C4-2B (cell line): Measurements from ENCODE around the gene OR5H1.
"Not testable (repeated sequence)": the region's sequence is repeated elsewhere in the genome, so short reads cannot be mapped to it uniquely, and the experiment has no call there.

Source experiments
- H3K27ac ChIP-seq: fragments of 450-650 bp; 2 replicates; pipeline ENCODE4 v1.5.1; 2017
- ZFX ChIP-seq: fragments of 450-650 bp; IDR thresholded peaks from 2 replicates; pipeline ENCODE4 v1.6.1; 2017
- TF ChIP-seq, protein P1 (sequence below): fragments of 450-650 bp; conservative IDR thresholded peaks from 2 replicates; pipeline ENCODE4 v1.5.1; 2017; ENCODE audit warnings: mild to moderate bottlenecking

Gene OR5H1

DNA sequence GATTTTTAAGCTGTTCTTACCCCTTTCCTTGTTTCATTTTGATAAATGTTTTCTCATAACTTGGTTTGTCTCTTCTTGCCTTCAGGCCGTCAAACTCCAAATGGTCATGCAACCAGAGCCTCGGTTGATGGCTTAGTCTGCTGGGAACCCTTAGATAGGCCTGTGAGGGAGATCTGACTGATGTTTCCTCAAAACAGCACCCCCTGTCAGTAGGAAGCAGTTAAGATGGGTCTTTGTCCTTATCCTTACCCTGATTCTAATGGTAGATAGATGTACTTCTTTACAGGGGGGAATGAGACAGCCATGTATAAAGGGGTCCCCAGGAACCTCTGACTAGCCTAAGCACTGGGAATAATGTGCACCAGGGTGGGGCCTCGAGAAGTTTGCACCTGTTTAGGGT is 16.3 kb upstream of the OR5H1 start:
- H3K27ac ChIP-seq: no peak overlapping the region
- TF ChIP-seq, protein P1, sequence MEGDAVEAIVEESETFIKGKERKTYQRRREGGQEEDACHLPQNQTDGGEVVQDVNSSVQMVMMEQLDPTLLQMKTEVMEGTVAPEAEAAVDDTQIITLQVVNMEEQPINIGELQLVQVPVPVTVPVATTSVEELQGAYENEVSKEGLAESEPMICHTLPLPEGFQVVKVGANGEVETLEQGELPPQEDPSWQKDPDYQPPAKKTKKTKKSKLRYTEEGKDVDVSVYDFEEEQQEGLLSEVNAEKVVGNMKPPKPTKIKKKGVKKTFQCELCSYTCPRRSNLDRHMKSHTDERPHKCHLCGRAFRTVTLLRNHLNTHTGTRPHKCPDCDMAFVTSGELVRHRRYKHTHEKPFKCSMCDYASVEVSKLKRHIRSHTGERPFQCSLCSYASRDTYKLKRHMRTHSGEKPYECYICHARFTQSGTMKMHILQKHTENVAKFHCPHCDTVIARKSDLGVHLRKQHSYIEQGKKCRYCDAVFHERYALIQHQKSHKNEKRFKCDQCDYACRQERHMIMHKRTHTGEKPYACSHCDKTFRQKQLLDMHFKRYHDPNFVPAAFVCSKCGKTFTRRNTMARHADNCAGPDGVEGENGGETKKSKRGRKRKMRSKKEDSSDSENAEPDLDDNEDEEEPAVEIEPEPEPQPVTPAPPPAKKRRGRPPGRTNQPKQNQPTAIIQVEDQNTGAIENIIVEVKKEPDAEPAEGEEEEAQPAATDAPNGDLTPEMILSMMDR: no peak
- no peak for TF ChIP-seq ZFX

DNA sequence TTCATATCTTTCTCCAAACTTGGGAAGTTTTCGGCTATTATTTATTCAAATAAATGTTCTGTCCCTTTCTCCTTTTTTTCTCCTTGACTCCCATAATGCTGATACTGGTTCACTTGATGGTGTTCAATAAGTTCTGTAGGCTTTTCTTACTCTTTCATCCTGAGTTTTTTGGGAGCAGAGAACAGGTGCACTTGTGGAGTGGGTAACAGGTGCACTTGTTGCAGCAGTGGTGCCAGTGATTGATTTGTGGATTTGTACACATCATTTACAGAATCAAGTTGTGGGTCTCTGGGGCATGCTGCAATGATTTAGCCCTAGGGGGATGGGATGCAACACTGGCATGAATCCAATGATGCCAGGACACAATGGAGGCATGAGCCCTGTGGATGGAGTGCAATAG is 14.8 kb upstream of the OR5H1 start:
- no peak for TF ChIP-seq ZFX
- TF ChIP-seq, protein P1: no peak

DNA sequence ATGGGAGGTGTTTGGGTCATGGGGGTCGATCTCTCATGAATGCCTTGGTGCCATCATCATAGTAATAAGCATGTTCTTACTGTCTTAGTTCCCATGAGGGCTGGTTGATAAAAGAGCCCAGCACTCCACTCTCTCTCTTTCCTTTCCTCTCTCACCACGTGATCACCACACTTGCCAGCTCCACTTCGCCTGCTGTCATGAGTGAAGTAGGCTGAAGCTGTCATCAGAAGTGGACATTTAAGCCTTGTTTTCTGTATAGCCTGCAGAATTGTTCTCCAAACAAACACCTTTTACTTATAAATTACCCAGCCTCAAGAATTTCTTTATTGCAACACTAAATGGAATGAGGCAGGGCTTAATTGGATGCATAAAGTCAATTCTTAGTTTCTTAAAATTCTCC is 6.1 kb downstream of the OR5H1 start:
- TF ChIP-seq ZFX: no peak
- TF ChIP-seq, protein P1: no peak
- H3K27ac ChIP-seq: no peak overlapping the region

More for the DNA sequence above, 14.8 kb upstream of the OR5H1 start:
- no peak overlapping the region for H3K27ac ChIP-seq

DNA sequence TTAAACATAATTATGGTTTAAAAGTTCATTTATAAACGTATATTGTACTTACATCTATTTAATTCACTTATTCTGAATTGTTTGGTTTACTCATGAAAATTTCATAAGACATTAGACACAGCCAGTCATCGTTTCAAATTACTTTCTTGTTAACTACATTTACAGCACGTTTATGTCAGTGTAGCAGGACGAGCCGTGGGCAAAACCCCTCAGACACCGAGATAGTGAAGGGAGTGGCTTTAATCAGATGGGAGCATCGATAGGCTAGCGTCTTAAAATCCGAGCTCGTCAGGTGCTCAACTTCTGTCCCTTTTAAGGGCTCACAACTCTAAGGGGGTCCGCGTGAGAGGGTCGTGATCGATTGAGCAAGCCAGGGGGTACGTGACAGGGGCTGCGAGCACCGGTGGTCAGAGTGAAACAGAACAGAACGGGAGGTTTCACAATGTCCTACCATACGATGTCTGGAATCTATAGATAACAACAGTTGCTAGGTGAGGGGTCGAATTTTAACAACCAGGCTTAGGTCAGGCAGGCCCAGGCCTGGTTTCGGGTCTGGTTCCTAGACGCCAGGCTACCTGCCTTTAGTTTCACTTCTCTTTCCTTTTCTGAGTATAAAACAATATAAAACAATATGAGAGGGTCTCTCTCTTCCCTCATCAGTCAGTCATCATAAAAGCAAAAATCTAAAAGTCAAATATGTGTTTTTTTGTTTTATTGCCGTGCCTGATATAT is 7.5 kb downstream of the OR5H1 start:
- H3K27ac ChIP-seq: not testable (repeated sequence)

DNA sequence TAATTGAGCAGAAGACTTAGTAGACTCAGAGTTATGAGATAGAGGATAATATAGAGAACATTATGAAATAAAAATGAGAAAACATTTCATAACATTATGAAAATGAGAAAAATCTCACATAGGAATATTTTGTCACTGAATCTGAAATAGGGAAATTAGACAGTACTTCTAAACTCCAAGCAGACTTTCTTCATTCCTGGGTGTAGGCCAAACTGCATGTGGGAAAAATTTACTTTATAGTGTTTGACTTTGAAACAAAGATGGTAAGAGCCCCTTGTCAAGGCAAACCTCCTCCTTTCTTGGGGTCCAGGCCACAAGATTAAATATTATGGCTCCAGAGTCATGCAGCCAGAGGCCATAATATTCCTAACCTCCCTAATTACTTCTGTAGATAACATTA is 10.0 kb downstream of the OR5H1 start:
- TF ChIP-seq, protein P1: no peak
- TF ChIP-seq ZFX: no peak
- H3K27ac ChIP-seq: no peak overlapping the region

DNA sequence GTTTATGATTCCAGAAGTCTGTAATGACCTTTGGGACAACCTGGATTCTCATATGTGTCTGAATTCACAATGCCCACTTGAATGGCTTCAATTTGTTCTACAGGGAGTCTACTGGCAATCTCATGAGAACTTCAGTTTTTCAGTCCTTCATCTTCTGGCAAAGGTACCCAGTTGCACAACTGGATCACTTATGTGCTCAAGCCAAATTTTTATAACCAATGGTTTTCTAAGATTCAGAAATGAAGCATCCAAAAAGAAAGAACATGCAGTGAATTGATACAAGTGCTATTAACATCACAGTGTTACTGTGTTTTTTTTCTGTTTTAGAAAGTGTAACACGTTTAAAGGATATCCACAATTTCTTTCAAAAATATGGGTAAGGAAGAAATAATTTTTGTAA is 16.7 kb downstream of the OR5H1 start, which contains the start of gene OR5H14:
Gene OR5H14 (plus strand): TSS at position 301 of the 400 bp plus-strand sequence. CDS start 1,907 bp downstream, outside the sequence.
- TF ChIP-seq, protein P1: no peak
- TF ChIP-seq ZFX: no peak
- H3K27ac ChIP-seq: no peak within 1 kb of the TSS

DNA sequence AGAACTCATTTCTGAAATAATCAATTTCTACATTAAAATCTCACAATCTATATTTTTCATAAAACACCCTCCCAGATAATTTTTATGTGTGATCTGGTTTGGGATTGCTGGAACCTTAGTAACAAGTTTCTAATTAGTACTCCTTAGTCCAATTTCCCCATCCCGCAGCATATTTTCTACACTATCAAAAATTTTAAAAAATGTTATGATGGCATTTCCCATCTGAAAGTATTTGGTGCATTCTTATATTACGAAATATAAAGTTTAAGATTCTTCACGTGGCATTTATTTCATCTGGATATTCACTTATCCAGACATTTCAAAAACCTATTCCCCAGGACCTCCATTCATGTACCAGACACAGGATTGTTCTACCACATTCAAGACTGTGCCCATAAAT is 18.2 kb downstream of the OR5H1 start:
- TF ChIP-seq, protein P1: no peak
- no peak for TF ChIP-seq ZFX

DNA sequence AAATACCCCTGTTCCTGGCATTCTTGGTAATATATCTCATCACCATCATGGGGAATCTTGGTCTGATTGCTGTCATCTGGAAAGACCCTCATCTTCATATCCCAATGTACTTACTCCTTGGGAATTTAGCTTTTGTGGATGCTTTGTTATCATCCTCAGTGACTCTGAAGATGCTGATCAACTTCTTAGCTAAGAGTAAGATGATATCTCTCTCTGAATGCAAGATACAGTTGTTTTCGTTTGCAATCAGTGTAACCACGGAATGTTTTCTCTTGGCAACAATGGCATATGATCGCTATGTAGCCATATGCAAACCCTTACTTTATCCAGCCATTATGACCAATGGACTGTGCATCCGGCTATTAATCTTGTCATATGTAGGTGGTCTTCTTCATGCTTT is 18.9 kb downstream of the OR5H1 start:
- H3K27ac ChIP-seq: not testable (repeated sequence)

More for the DNA sequence above, 18.2 kb downstream of the OR5H1 start:
- H3K27ac ChIP-seq: no peak overlapping the region
